GM23248 (cell line): ENCODE measurements around the gene CCL20. TPM values are rescaled to one million over a fixed set of nuclear protein-coding genes. Genes with fewer than 3 reads are reported as not detected.

Experiments
- DNase-seq: peaks from one replicate; pipeline ENCODE4 v3.0.0-alpha.2; 2015
- H2AFZ ChIP-seq: fragments of 200-600 bp; sonication (generic); 2 replicates; pipeline ENCODE4 v1.6.1; 2016; ENCODE audit warnings: antibody characterized with exemption
- H3F3A ChIP-seq: fragments of 200-600 bp; sonication (generic); 2 replicates; pipeline ENCODE4 v1.6.1; 2016; ENCODE audit warnings: mild to moderate bottlenecking, antibody characterized with exemption, mixed run types; ENCODE audit not compliant: insufficient read depth
- H3K27ac ChIP-seq: fragments of 200-600 bp; sonication (generic); 2 replicates; pipeline ENCODE4 v1.5.1; 2016; ENCODE audit warnings: mild to moderate bottlenecking
- H3K27me3 ChIP-seq: fragments of 200-600 bp; sonication (generic); replicated peaks from 2 replicates; pipeline ENCODE4 v1.6.1; 2016; ENCODE audit warnings: mild to moderate bottlenecking; ENCODE audit not compliant: insufficient read depth
- H3K36me3 ChIP-seq: fragments of 200-600 bp; sonication (generic); 2 replicates; pipeline ENCODE4 v1.6.1; 2016; ENCODE audit warnings: low read depth, mild to moderate bottlenecking
- H3K4me1 ChIP-seq: fragments of 200-600 bp; sonication (generic); 2 replicates; pipeline ENCODE4 v1.6.1; 2016; ENCODE audit warnings: mild to moderate bottlenecking; ENCODE audit not compliant: insufficient read depth
- H3K4me2 ChIP-seq: fragments of 200-600 bp; sonication (generic); one replicate; pipeline ENCODE4 v1.6.1; 2016; ENCODE audit warnings: mild to moderate bottlenecking; ENCODE audit not compliant: unreplicated experiment
- H3K4me3 ChIP-seq: fragments of 200-600 bp; sonication (generic); 2 replicates; pipeline ENCODE4 v1.5.1; 2016; ENCODE audit warnings: mild to moderate bottlenecking
- H3K79me2 ChIP-seq: fragments of 200-600 bp; sonication (generic); 2 replicates; pipeline ENCODE4 v1.6.1; 2016; ENCODE audit warnings: mild to moderate bottlenecking; ENCODE audit not compliant: insufficient read depth
- H3K9ac ChIP-seq: fragments of 200-600 bp; sonication (generic); 2 replicates; pipeline ENCODE4 v1.6.1; 2016; ENCODE audit warnings: mild to moderate bottlenecking
- H3K9me2 ChIP-seq: fragments of 200-600 bp; sonication (generic); 2 replicates; pipeline ENCODE4 v1.6.1; 2016; ENCODE audit warnings: mixed run types, mild to moderate bottlenecking, moderate library complexity; ENCODE audit not compliant: insufficient read depth
- H3K9me3 ChIP-seq: fragments of 200-600 bp; sonication (generic); one replicate; pipeline ENCODE4 v1.6.1; 2017; ENCODE audit warnings: low read depth
- H4K20me1 ChIP-seq: fragments of 200-600 bp; sonication (generic); 2 replicates; pipeline ENCODE4 v1.6.0; 2016; ENCODE audit not compliant: insufficient read depth
- EZH2 ChIP-seq: fragments of 200-600 bp; sonication (generic); IDR thresholded peaks from 2 replicates; pipeline ENCODE4 v1.6.1; 2018; ENCODE audit warnings: antibody characterized with exemption, mild to moderate bottlenecking; ENCODE audit not compliant: insufficient read depth, poor library complexity, severe bottlenecking
- EZH2phosphoT487 ChIP-seq: fragments of 200-600 bp; sonication (generic); IDR thresholded peaks from 2 replicates; pipeline ENCODE4 v1.6.1; 2018; ENCODE audit warnings: antibody characterized with exemption, moderate library complexity, mild to moderate bottlenecking, low read depth; ENCODE audit not compliant: insufficient read depth
- WGBS, 2 experiments: methylation state at CpG; one replicate each; pipeline ENCODE4 v1.1.6; 2015 to 2017; ENCODE audit warnings: low lambda C conversion rate in 2 of 2, low coverage in 1 of 2; ENCODE audit errors: missing lambda C conversion rate in 2 of 2; 5-methylcytosine and 5-hydroxymethylcytosine counted together
- in situ Hi-C: fragments of 300-500 bp; cut with MboI; formaldehyde crosslinking; loops from 2 replicates; pipeline ENCODE4 v1.15.0; 2020
- polyA plus RNA-seq: library from polyadenylated mRNA; unstranded; fragments of >200 nt; fragmentation: Nextera tagmentation; extraction: Ambion mirVana; gene quantifications from 2 replicates; pipeline ENCODE4 v1.2.1, GENCODE V29; 2016
- total RNA-seq: library from RNA; depleted of rRNA; stranded (reverse); fragments of >200 nt; shearing (Covaris generic); gene quantifications from 2 replicates; pipeline ENCODE4 v1.2.3, GENCODE V29; 2014

Gene CCL20
- total and polyA plus RNA-seq, 2 experiments from 2014 or later, result not detected

DNA sequence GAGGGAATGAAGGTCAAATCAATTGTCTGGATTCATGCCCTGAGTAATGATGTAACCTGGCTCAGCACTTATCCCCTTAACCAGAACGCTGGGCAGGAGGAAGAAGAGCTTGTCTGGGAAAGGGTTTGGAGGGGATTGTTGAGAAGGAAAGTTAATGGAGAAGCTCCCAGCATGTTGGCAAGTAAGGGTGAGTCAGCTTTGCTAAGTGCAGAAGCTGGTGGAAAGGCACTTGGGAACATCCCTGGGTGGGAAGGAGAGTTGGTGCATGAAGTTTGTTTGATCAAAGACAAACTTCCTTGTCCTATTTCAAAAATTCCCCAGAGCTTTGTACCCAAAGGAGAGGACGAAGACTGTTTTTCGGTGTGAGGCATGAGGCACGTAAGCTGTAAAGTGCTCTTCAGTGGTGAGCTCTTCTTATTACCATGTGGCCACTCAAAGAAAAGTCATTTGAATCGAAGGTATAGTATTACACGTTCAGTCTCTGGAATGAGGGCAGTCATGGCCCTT lies 40.2 kb downstream of the CCL20 start:
- no peaks in the 10 kb centered on the region for H3K9me3 ChIP-seq
- H3K27ac ChIP-seq, result no peak overlapping the region
- 68 to 69% methylated on average over 6 of the region's 6 CpGs for WGBS, 2 experiments
- no peaks in the 10 kb centered on the region for H3K79me2 ChIP-seq
- peaks cover 28% of the 10 kb centered on the region for H3K4me1 ChIP-seq
- no peaks in the 10 kb centered on the region for H3K36me3 ChIP-seq
- DNase-seq, result peak; percentile 54
- no peaks in the 10 kb centered on the region for H3K27me3 ChIP-seq
- TF ChIP-seq EZH2, result no peak
- H3K9me2 ChIP-seq, result no peaks in the 10 kb centered on the region
- no peak overlapping the region for H2AFZ ChIP-seq
- no peak overlapping the region for H3K4me2 ChIP-seq
- H3K4me3 ChIP-seq, result no peak overlapping the region
- peaks cover 15% of the 10 kb centered on the region for H3F3A ChIP-seq
- no peak overlapping the region for H3K9ac ChIP-seq
- H4K20me1 ChIP-seq, result no peaks in the 10 kb centered on the region
- in situ Hi-C loops, result no loop called here

GRCh38 chr2:227855440-227855839 lies 41.8 kb downstream of the CCL20 start:
- Histone ChIP-seq H3K4me3 (no peak overlapping the region), H3F3A (peaks cover 6% of the 10 kb centered on the region), H3K27ac (no peak overlapping the region), H2AFZ (0 out of 2 replicates have a peak overlapping the region, but pooled peaks have one; percentile 7), H3K4me2 (no peak overlapping the region), H3K27me3 (no peaks in the 10 kb centered on the region), H3K79me2 (no peaks in the 10 kb centered on the region), H3K36me3 (no peaks in the 10 kb centered on the region), H3K9me2 (no peaks in the 10 kb centered on the region), H3K9ac (no peak overlapping the region), H3K9me3 (no peaks in the 10 kb centered on the region), H3K4me1 (peaks cover 19% of the 10 kb centered on the region), H4K20me1 (no peaks in the 10 kb centered on the region)
- DNase-seq, result no peak
- TF ChIP-seq EZH2phosphoT487 (no peak), EZH2 (no peak)
- in situ Hi-C loops, result no loop called here
- WGBS, 2 experiments, result 60 to 69% methylated on average over 3 of the region's 3 CpGs

GRCh38 chr2:227856697-227857096 lies 43.1 kb downstream of the CCL20 start:
- in situ Hi-C loops, result no loop called here
- H3K36me3 ChIP-seq, result no peaks in the 10 kb centered on the region
- 99 to 100% methylated on average over 2 of the region's 2 CpGs for WGBS, 2 experiments
- no peak overlapping the region for H2AFZ ChIP-seq
- DNase-seq, result no peak
- H3F3A ChIP-seq, result peaks cover 2% of the 10 kb centered on the region; the same call in 1 of the 2 replicates
- no peaks in the 10 kb centered on the region for H3K9me3 ChIP-seq
- H3K27me3 ChIP-seq, result no peaks in the 10 kb centered on the region
- no peaks in the 10 kb centered on the region for H4K20me1 ChIP-seq
- no peak overlapping the region for H3K9ac ChIP-seq
- peaks cover 19% of the 10 kb centered on the region for H3K4me1 ChIP-seq
- no peaks in the 10 kb centered on the region for H3K9me2 ChIP-seq
- H3K4me3 ChIP-seq, result no peak overlapping the region
- H3K27ac ChIP-seq, result no peak overlapping the region
- no peaks in the 10 kb centered on the region for H3K79me2 ChIP-seq
- no peak overlapping the region for H3K4me2 ChIP-seq
- TF ChIP-seq EZH2 (no peak), EZH2phosphoT487 (no peak)

DNA sequence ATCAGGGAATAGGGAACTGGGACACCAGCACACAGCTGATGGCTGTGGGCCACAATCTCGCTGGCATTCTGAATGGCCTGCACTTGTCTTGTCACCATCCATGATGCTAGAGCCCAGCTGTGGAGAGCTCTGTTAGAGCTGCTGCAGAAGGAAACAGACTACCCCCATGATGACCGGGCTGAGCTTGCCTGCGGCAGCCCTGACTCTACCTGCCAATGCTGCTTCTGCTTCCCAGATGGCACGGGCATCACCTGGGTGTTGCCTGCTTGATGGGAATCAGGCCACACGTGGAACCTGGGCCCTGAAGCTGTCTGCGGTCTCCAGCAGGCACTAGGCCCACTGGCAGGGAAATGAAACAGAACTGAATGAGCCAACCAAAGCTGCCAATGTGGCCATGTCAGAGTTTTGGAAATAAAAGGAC lies 46.6 kb downstream of the CCL20 start:
- no peaks in the 10 kb centered on the region for H3K36me3 ChIP-seq
- in situ Hi-C loops, result no loop called here
- H3K27ac ChIP-seq, result no peak overlapping the region
- no peaks in the 10 kb centered on the region for H3K27me3 ChIP-seq
- peak; percentile 22 for DNase-seq
- H3K4me3 ChIP-seq, result no peak overlapping the region
- H3K4me2 ChIP-seq, result no peak overlapping the region
- no peaks in the 10 kb centered on the region for H3K9me3 ChIP-seq
- peaks cover 35% of the 10 kb centered on the region for H3F3A ChIP-seq
- H3K9ac ChIP-seq, result no peak overlapping the region
- TF ChIP-seq EZH2phosphoT487, result no peak
- no peak for TF ChIP-seq EZH2
- H4K20me1 ChIP-seq, result no peaks in the 10 kb centered on the region
- 36 to 45% methylated on average over 6 of the region's 6 CpGs for WGBS, 2 experiments
- no peaks in the 10 kb centered on the region for H3K9me2 ChIP-seq
- H2AFZ ChIP-seq, result peak overlapping the region; percentile 65
- no peaks in the 10 kb centered on the region for H3K79me2 ChIP-seq
- peaks cover 34% of the 10 kb centered on the region for H3K4me1 ChIP-seq

DNA sequence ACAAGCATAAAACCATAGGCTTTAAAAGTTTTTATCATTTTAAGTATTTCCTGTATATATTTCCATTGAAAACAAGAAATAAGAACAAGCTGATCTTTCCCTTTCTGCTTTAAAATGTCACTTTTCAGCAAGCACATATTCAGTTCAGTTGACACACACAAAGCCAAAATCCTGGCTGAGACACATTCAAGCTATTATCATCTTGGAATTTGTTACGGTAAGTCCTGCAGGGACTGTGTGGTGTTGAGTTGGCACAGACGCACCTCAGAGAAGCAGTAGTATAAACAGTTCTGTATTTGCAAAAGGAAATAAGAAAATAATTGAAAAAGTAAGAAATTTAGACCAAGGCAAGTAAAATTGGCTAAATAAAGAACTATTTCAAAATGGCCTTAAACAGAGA lies 47.4 kb downstream of the CCL20 start:
- no peak for TF ChIP-seq EZH2phosphoT487
- TF ChIP-seq EZH2, result no peak
- H3K4me1 ChIP-seq, result peaks cover 34% of the 10 kb centered on the region
- WGBS, 2 experiments, result 59 to 76% methylated on average over 2 of the region's 2 CpGs

More for the DNA sequence above, 47.4 kb downstream of the CCL20 start:
- in situ Hi-C loops, result no loop called here
- H3K9ac ChIP-seq, result no peak overlapping the region
- H2AFZ ChIP-seq, result peak overlapping the region; percentile 65
- no peaks in the 10 kb centered on the region for H3K9me3 ChIP-seq
- H3K4me2 ChIP-seq, result no peak overlapping the region
- no peak overlapping the region for H3K27ac ChIP-seq
- H3K36me3 ChIP-seq, result no peaks in the 10 kb centered on the region
- H4K20me1 ChIP-seq, result no peaks in the 10 kb centered on the region
- no peak overlapping the region for H3K4me3 ChIP-seq
- peaks cover 36% of the 10 kb centered on the region for H3F3A ChIP-seq
- no peaks in the 10 kb centered on the region for H3K79me2 ChIP-seq
- H3K9me2 ChIP-seq, result no peaks in the 10 kb centered on the region
- no peaks in the 10 kb centered on the region for H3K27me3 ChIP-seq
- DNase-seq, result no peak
